IPS DF 6.9 (cell line): Measurements from ENCODE around the gene NALCN.
"Not testable (repeated sequence)": the region's sequence is repeated elsewhere in the genome, so short reads cannot be mapped to it uniquely, and the experiment has no call there.

Source experiments
- DNase-seq: peaks from one replicate; pipeline ENCODE4 v3.0.0-alpha.2; 2013; ENCODE audit warnings: low read depth, low spot score
- H3K27ac ChIP-seq: one replicate; pipeline ENCODE4 v1.5.1; 2013; ENCODE audit warnings: low read length, control low read depth
- H3K27me3 ChIP-seq: 2 replicates; pipeline ENCODE4 v1.6.1; 2013; ENCODE audit warnings: mild to moderate bottlenecking, low read length; ENCODE audit not compliant: control insufficient read depth, insufficient read depth
- H3K36me3 ChIP-seq: 2 replicates; pipeline ENCODE4 v1.6.1; 2013; ENCODE audit warnings: low read length; ENCODE audit not compliant: control insufficient read depth, insufficient read depth
- H3K4me1 ChIP-seq: 2 replicates; pipeline ENCODE4 v1.6.1; 2013; ENCODE audit warnings: low read length; ENCODE audit not compliant: control insufficient read depth, insufficient read depth
- H3K4me3 ChIP-seq: 2 replicates; pipeline ENCODE4 v1.5.1; 2013; ENCODE audit warnings: mild to moderate bottlenecking, low read length
- H3K9me3 ChIP-seq: 2 replicates; pipeline ENCODE4 v1.6.1; 2013; ENCODE audit warnings: low read length, inconsistent platforms; ENCODE audit not compliant: control insufficient read depth, insufficient read depth
- WGBS: extraction: QIAGEN DNeasy Blood & Tissue Kit; methylation state at CpG from one replicate; pipeline ENCODE4 v1.1.7; 2013; ENCODE audit warnings: mixed read lengths, missing lambda C conversion rate; ENCODE audit not compliant: insufficient read length, insufficient coverage; 5-methylcytosine and 5-hydroxymethylcytosine counted together

NALCN gene

DNA sequence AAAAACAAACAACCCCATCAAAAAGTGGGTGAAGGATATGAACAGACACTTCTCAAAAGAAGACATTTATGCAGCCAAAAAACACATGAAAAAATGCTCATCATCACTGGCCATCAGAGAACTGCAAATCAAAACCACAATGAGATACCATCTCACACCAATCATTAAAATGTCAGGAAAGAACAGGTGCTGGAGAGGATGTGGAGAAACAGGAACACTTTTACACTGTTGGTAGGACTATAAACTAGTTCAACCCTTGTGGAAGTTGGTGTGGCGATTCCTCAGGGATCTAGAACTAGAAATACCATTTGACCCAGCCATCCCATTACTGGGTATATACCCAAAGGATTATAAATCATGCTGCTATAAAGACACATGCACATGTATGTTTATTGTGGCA is 102.8 kb downstream of the NALCN start:
- no CpG with 5 or more reads among the region's 1 CpG for WGBS
- not testable (repeated sequence) for DNase-seq, H3K4me1 ChIP-seq, H3K27ac ChIP-seq, H3K9me3 ChIP-seq, H3K27me3 ChIP-seq, H3K4me3 ChIP-seq, H3K36me3 ChIP-seq

DNA sequence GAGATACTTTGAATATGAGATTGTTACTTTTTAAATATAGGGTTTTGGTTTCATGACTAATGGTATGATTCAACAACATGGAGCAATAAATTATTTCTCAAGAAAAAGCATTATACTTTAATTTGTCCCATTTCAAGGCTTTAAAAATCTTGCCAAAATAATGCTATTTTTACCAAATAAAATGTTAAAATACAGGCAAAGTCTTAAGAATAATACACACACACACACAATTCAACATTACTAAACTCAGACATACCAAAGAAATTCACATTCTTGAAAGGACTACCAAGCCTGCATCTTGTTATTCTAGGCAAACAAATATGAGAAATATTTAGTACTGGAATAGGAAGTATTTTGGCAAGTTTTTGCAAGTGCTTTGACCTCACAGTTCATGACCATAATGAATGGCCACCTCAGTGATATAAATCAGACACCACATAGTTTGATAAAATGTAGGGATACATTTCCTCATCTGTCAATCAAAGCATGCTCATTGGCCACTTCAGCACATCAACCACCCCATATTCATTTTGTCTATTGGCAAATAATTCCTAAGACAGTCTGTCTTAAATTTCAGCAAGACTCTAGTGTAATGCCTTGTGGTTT is 107.2 kb downstream of the NALCN start:
- Histone ChIP-seq H3K27ac (no peak overlapping the region), H3K4me3 (no peak overlapping the region), H3K9me3 (no peaks in the 10 kb centered on the region), H3K27me3 (no peaks in the 10 kb centered on the region), H3K4me1 (no peaks in the 10 kb centered on the region), H3K36me3 (no peaks in the 10 kb centered on the region)
- DNase-seq, result no peak

- Histone ChIP-seq H3K27me3 (no peaks in the 10 kb centered on the region), H3K36me3 (no peaks in the 10 kb centered on the region), H3K9me3 (no peaks in the 10 kb centered on the region), H3K4me3 (no peak overlapping the region), H3K27ac (no peak overlapping the region), H3K4me1 (no peaks in the 10 kb centered on the region)
- DNase-seq, result no peak
- no CpG with 5 or more reads among the region's 4 CpGs for WGBS
These were observed 107.9 kb downstream of the NALCN start for GRCh38 chr13:101308247-101309013.

GRCh38 chr13:101307181-101307701 is 109.1 kb downstream of the NALCN start:
- DNase-seq, result no peak
- H3K9me3 ChIP-seq, result no peaks in the 10 kb centered on the region
- H3K4me1 ChIP-seq, result no peaks in the 10 kb centered on the region
- WGBS, result no CpG with 5 or more reads among the region's 5 CpGs
- H3K36me3 ChIP-seq, result no peaks in the 10 kb centered on the region
- H3K4me3 ChIP-seq, result no peak overlapping the region
- no peaks in the 10 kb centered on the region for H3K27me3 ChIP-seq
- H3K27ac ChIP-seq, result no peak overlapping the region

DNA sequence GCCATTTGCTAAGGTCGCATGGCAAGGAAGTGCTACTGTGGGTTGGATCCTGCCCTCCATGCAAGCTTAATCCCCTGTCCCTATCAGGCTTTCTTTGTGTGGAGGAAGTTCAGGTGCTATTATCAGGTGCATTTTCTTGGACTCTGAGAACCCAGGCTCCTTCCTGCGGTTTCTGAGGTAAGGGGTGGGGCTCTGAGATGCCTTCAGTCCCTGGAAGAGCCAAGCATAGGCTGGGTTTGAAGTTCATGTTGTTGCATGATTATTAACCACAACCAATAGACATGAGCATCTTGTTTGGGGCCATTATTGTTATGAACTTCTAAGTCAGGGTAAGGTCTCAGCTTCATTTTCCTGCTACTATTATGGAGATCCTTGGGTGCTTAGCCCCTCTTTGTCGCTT is 109.5 kb downstream of the NALCN start:
- Histone ChIP-seq H3K36me3 (no peaks in the 10 kb centered on the region), H3K4me1 (no peaks in the 10 kb centered on the region), H3K9me3 (no peaks in the 10 kb centered on the region), H3K27ac (no peak overlapping the region), H3K4me3 (no peak overlapping the region), H3K27me3 (no peaks in the 10 kb centered on the region)
- WGBS, result no CpG with 5 or more reads among the region's 3 CpGs
- DNase-seq, result no peak

DNA sequence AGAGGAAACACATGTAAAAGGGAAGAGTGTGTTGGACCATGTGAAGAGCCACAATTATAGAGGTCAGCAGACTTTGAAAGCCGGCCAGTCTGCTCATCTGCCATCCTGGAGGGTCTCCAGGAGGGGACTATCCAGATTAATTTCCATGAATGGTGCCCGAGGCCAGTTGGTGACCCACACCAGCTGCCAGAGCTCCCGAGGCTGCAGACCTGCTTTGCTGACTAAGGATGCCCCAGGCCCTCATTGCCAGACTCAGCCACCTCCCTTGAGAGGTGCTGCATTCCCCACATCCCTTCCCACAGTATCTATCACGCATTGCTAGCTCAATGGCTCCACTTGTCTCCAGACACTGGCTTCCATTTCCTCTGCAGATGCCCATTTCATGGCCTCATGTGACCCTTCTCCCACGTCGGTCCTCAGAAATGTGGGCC is 110.3 kb downstream of the NALCN start:
- Histone ChIP-seq H3K27me3 (no peaks in the 10 kb centered on the region), H3K36me3 (no peaks in the 10 kb centered on the region), H3K9me3 (no peaks in the 10 kb centered on the region), H3K4me1 (no peaks in the 10 kb centered on the region), H3K4me3 (no peak overlapping the region), H3K27ac (no peak overlapping the region)
- WGBS, result no CpG with 5 or more reads among the region's 6 CpGs
- no peak for DNase-seq

GRCh38 chr13:101303521-101303920 is 112.8 kb downstream of the NALCN start:
- H3K36me3 ChIP-seq, result no peaks in the 10 kb centered on the region
- H3K9me3 ChIP-seq, result no peaks in the 10 kb centered on the region
- H3K4me1 ChIP-seq, result no peaks in the 10 kb centered on the region
- H3K27ac ChIP-seq, result no peak overlapping the region
- no peak for DNase-seq
- no peaks in the 10 kb centered on the region for H3K27me3 ChIP-seq
- no peak overlapping the region for H3K4me3 ChIP-seq
- no CpG with 5 or more reads among the region's 7 CpGs for WGBS

DNA sequence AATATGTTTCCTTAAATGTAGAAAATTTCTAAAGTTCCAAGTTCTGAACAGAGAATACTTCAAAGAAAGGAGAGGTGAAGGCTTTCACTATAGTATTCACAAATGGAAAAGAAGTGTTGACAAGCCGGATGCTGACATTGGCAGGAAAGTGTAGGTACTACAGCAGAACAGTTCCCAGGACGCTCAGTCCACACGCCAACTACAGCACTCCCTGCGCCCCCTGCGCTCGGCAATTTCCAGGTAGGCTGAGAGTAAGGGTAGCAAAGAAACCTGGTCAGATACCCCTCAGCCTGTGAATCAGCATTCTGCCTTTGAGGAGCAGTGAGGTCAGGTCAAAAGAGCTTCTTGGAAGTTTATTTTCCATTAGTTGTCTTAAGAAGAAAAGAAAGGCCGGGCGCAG is 115.3 kb downstream of the NALCN start:
- no peak for DNase-seq
- Histone ChIP-seq H3K27ac (no peak overlapping the region), H3K9me3 (no peaks in the 10 kb centered on the region), H3K27me3 (no peaks in the 10 kb centered on the region), H3K4me3 (no peak overlapping the region), H3K36me3 (no peaks in the 10 kb centered on the region), H3K4me1 (no peaks in the 10 kb centered on the region)
- WGBS, result no CpG with 5 or more reads among the region's 8 CpGs

DNA sequence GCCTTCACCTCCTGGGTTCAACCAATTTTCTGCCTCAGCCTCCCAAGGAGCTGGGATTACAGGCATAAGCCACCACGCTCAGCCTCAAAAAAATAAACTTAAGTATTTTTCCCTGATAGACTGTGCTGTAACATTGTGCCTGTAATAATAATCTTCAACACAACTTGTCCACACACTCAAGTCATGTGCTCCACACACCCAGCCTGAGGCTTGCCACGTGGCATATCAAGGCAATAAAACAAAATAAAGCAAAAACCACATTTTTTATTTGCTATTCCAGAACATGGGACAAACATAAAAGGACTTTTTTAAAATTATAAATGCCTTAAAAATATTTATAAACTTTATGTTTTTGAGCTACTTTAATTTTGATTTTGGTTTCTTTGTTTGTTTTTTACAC is 115.8 kb downstream of the NALCN start:
- no peaks in the 10 kb centered on the region for H3K9me3 ChIP-seq
- no peak for DNase-seq
- H3K27me3 ChIP-seq, result no peaks in the 10 kb centered on the region
- H3K4me3 ChIP-seq, result no peak overlapping the region
- H3K36me3 ChIP-seq, result no peaks in the 10 kb centered on the region
- no peaks in the 10 kb centered on the region for H3K4me1 ChIP-seq
- no CpG with 5 or more reads among the region's 2 CpGs for WGBS
- H3K27ac ChIP-seq, result no peak overlapping the region

GRCh38 chr13:101298517-101298916 is 117.8 kb downstream of the NALCN start:
- Histone ChIP-seq H3K27ac (no peak overlapping the region), H3K36me3 (no peaks in the 10 kb centered on the region), H3K9me3 (no peaks in the 10 kb centered on the region), H3K4me3 (no peak overlapping the region), H3K4me1 (no peaks in the 10 kb centered on the region), H3K27me3 (no peaks in the 10 kb centered on the region)
- DNase-seq, result no peak
- WGBS, result no CpG with 5 or more reads among the region's 4 CpGs

- Histone ChIP-seq H3K4me1 (no peaks in the 10 kb centered on the region), H3K27me3 (no peaks in the 10 kb centered on the region), H3K9me3 (no peaks in the 10 kb centered on the region), H3K36me3 (no peaks in the 10 kb centered on the region), H3K27ac (no peak overlapping the region), H3K4me3 (no peak overlapping the region)
- no peak for DNase-seq
- WGBS, result no CpG with 5 or more reads among the region's 1 CpG
These were observed 118.5 kb downstream of the NALCN start for GRCh38 chr13:101297794-101298193.
